GM19438 (cell line): ENCODE results near the gene MARK3.

Source experiments
- ATAC-seq: cut with Tn5 transposase; IDR thresholded peaks from one replicate; pipeline ENCODE4 v1.9.1; 2021; ENCODE audit warnings: low read depth; ENCODE audit not compliant: unreplicated experiment

The MARK3 gene

GRCh38 chr14:103476631-103477030 is 91.4 kb downstream of the MARK3 start:
- ATAC-seq: no peak

DNA sequence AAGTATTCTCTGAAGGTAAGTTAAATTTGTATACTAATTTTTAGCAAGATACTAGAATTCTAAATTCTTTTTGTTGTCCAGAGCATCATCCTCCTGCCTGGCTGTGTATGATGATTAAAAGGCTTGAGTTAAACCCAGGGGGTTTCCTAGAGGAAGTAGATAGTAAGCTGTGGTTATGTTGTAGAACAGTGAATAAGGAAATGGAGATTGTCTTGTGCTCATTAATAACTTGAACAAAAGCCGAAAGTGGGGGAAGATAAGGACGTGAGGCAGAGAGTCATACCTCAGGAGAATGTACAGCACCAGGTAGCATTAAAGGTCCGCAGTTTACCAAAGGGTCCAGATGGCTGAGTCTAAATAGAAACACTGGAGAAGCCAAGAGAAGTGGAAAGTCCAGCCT is 95.4 kb downstream of the MARK3 start:
- no peak for ATAC-seq

DNA sequence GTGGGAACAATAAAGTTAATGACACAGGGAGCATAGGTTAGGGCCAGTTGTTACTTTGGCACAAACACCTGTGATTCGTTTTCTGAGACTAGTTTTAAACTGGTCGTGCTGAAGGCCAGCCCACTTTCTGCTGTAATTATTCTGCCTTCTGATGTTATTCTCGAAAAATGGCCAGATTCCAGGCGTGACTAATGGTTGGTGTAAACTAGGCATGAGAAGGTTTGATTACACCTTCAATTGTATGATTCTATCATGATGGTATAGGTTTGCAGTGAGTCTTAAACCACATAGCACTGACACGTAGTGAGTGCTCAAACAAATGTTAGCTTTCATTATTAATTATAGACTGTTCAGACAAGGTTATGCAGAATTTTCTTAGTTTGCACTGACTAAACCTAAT is 98.4 kb downstream of the MARK3 start:
- no peak for ATAC-seq

DNA sequence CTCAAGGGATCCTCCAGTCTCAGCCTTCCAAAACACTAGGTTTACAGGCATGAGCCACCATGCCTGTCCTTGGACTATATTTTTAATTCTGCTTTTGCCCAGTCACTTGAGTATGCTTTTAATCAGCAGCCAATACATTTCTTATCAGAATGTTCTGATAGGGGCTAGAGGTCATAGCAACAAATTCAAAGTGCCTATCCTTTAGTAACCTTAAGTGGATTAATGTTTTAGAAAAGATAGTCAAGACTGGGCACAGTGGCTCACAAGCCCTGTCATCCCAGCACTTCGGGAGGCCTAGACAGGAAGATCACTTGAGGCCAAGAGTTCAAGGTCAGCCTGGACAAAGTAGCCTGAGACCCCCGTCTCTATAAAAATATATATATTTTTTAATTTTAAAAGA is 100.3 kb downstream of the MARK3 start:
- no peak for ATAC-seq

DNA sequence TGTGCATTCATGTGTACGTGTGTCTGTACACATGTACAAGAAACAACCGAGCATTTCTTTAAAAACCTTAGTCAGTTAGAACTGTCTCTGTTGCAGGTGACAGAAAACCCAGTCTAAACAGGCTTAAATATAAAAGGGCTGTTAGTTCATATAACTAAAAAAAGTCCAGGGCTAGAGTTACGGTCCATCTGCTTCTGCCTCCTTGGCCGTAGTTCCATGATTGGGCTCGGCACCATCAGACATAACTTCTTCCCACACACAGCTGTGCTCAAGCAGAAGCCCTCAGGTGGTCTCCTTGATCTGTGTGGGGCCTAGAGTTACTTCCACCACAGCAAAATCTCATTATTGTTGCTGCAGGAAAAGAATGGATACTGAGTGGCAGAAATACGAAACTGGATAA is 102.9 kb downstream of the MARK3 start:
- no peak for ATAC-seq

- no peak for ATAC-seq
Observed at GRCh38 chr14:103488960-103489359, 103.7 kb downstream of the MARK3 start.

GRCh38 chr14:103489621-103490020 is 104.4 kb downstream of the MARK3 start:
- ATAC-seq: no peak

DNA sequence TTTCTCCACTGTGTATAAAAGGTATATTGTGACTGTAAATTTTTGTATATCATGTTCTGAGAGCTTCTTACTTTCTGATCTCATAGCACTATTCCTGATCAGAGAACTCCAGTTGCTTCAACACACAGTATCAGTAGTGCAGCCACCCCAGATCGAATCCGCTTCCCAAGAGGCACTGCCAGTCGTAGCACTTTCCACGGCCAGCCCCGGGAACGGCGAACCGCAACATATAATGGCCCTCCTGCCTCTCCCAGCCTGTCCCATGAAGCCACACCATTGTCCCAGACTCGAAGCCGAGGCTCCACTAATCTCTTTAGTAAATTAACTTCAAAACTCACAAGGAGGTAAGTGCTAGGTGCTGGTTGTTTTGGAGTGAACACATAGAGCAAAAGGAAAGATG is 106.5 kb downstream of the MARK3 start:
- no peak for ATAC-seq

DNA sequence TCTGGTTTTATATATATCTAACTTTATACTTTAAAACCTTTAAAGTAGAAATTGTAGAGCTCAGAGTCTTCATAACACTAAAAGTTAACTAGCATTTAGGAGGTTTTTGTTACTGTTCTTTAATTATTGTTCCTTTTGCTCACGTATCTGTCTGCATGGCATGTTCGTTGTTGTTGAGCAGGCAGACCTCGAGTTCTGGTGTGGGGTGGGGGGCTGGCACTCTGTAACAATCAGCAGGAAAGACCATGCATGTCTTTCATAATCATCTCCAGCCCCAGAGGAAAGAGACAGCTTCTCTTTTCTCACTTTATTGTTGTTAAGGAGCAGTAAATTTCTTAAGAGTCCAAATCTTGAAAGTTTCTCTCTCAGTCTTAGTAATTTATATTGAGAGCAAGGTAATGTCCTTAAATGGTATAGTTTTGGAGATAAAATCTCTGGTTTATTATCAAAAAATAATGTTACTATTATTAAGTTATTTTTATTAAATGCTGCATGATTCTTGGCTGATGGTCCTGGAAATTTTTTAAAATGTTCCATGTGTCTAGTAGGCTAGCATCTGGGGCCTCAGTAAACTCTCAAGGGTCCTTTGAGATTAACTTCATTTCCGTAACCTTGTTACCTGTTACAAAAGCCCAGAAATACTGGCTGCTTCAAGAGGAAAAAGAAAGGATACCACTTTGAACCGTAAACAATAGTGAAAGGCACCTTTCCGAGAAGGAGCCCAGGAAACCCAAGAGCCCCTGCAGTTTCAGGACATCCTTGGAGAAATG is 107.1 kb downstream of the MARK3 start:
- no peak for ATAC-seq

DNA sequence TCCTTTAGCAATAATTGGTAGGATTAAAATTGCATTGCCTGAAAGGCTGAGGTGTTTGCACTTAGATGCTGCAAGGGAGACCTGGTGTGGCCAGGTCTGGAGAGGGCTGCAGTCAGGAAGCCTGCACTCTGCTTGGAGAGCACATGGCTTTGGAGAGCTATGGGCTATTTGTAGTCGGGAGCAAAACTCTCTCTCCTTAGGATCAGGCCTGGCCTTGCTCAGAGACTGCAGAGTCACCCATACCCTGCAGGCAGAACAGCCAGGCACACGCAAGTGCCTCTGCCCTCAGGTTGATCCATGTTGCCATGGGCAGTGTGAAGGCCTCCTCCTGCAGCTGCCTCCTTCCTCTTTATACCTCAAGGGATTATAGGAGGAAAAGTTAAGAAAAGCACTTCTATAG is 110.6 kb downstream of the MARK3 start:
- ATAC-seq: no peak

- no peak for ATAC-seq
Observed at GRCh38 chr14:103496776-103497175, 111.6 kb downstream of the MARK3 start.

DNA sequence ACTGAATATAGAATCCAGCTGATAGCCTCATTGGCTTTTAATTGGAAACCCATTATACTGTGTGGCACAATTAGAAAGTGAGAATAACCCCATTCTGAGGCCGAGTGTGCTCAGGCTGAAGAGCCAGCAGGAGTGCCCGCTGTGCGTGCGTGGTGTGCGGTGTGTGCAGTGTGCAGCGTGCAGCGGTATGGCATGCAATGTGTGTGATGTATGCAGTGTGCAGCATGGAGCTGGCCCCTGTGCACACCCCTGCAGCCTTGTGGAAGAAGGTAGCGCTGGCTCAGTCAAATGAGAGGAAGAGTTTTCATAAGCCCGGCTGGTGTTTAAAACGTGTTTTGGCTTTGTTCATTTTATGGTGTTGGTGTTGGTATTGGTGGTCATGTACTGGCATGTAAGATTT is 114.5 kb downstream of the MARK3 start:
- no peak for ATAC-seq

DNA sequence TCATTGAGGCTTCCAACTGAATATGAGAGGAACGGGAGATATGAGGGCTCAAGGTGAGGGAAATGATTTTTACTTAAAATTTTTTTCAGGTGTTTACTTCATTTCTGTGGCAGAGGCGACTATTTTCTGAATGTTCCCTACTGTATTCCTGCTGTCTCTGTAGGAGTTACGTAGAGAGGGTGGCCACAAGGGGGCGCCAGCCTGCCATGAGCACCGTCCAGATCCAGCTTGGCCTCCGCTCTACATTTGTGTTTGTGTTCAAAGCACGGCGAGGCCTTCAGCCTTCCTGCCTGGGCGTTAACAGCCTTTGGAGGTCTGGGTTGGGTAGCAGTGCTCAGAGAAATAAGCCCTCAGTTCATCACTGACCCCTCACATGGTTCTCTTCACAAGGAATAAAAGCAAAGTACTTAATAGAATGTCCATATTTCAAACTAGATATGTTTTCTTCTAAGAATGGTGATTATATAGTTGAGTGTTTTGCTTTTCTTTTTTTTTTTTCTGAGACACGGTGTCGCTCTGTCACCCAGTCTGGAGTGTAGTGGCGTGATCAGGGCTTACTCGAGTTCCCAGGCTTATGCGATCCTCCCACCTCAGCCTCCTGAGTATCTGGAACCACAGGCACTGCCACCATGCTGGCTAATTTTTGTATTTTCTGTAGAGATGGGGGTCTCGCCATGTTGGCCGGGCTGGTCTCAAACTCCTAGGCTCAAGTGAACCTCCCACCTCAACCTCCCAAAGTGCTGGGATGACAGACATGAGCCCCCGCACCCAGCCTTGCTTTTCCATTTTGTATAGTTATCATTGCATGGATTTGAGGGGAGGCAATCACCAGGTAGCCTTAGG is 115.2 kb downstream of the MARK3 start:
- ATAC-seq: no peak

- ATAC-seq: no peak
Observed at GRCh38 chr14:103501041-103501870, 116.0 kb downstream of the MARK3 start.

DNA sequence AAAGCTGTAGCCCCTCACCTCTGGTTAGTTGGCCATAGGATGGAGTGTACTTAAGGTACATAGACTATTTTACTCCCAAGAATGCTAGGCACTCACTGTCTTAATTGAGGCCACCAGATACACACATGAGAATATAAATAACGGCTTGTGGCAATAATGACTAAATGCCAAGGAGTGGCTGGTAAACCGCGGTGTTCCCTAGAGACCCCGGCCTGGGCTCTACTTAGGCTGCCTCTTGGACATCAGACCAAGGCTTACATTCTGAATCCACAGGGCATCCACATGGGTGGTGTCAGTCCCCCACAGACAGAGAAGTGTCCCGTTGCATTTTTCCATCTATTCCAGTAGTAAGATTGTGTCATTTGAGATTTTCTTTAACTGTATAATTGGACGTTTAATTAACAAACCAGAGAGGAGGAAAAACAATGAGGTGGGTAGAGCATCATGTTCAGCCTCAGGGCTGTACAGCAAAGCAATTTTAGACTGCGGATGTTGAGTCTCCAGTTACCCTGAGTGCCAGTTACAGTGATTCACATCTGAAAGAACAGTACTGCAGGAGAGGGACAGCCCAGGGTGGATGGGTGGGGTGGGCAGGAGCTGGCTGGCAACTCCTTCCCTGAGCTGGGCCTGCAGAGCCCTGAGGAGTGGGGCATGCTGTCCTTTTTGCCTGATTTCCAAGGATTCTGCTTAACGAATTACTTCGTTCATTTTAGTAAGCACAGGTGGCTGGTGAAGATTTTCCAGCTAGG is 116.9 kb downstream of the MARK3 start:
- ATAC-seq: no peak

- no peak for ATAC-seq
Observed at GRCh38 chr14:103502877-103503276, 117.7 kb downstream of the MARK3 start.

GRCh38 chr14:103503296-103503695 is 118.1 kb downstream of the MARK3 start:
- no peak for ATAC-seq

- no peak for ATAC-seq
Observed at GRCh38 chr14:103504991-103505565, 119.9 kb downstream of the MARK3 start.

DNA sequence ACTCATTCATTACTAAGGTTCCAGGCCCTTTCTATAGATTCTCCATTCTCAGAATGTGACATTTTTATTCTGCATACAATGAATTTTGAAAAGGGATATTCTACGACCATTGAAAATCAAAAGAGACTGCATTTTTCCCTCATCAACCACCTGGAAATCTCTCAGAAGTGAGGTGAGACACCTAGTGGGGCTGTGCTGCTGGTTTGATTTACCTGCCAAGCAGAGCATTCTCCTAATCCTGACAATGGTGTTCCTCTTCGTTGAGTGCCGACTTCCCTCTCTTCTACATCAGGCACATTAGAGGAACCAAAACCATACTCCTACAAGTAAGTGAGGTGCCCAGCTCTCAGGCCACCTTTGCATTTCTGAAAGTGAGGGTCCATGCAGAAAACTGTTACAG is 122.5 kb downstream of the MARK3 start:
- no peak for ATAC-seq
